Uterus (tissue), 4 donors: Measurements from ENCODE around the gene CD7. TPM values are rescaled to one million over a fixed set of nuclear protein-coding genes. Genes with fewer than 3 reads are reported as not detected.
A peak's percentile ranks its signal among the peaks of the same experiment; 100 is the strongest.

Source experiments
- DNase-seq, 2 donors: peaks; one replicate each; pipeline ENCODE4 v3.0.0-alpha.2; 2019 to 2020
- H3K27ac ChIP-seq, 2 donors: fragments of 200-600 bp; sonication (generic); 1 replicate in 1 of 2; 2 replicates in 1 of 2; pipeline ENCODE4 v1.5.1; 2016 to 2018
- H3K27me3 ChIP-seq, 2 donors: fragments of 200-600 bp; sonication (generic); one replicate each; pipeline ENCODE4 v1.5.1; 2018 to 2019; ENCODE audit warnings: control low read depth in 1 of 2
- H3K36me3 ChIP-seq, 2 donors: fragments of 200-600 bp; sonication (generic); one replicate each; pipeline ENCODE4 v1.5.1; 2019; ENCODE audit warnings: control low read depth in 1 of 2
- H3K4me1 ChIP-seq, 2 donors: fragments of 200-600 bp; sonication (generic); one replicate each; pipeline ENCODE4 v1.5.1; 2018 to 2019; ENCODE audit warnings: control low read depth in 1 of 2
- H3K4me3 ChIP-seq, 2 donors: fragments of 200-600 bp; sonication (generic); 1 replicate in 1 of 2; 2 replicates in 1 of 2; pipeline ENCODE4 v1.5.1; 2018 to 2019; ENCODE audit warnings: mild to moderate bottlenecking in 1 of 2
- H3K9me3 ChIP-seq, 2 donors: fragments of 200-600 bp; sonication (generic); one replicate each; pipeline ENCODE4 v1.5.1; 2019; ENCODE audit warnings: control low read depth in 1 of 2
- CTCF ChIP-seq, 4 experiments: fragments of 200-600 bp in 2 of 4; fragments of 450-650 bp in 2 of 4; sonication (generic) in 2 of 4; IDR thresholded peaks; one replicate each; pipeline ENCODE4 v1.5.1; 2016 to 2019; ENCODE audit warnings: antibody characterized with exemption in 4 of 4, mild to moderate bottlenecking in 2 of 4, moderate library complexity in 1 of 4
- POLR2A ChIP-seq, 2 donors: fragments of 450-650 bp; IDR thresholded peaks; one replicate each; pipeline ENCODE4 v1.6.1; 2016; ENCODE audit warnings: antibody characterized with exemption in 2 of 2, mild to moderate bottlenecking in 1 of 2, moderate library complexity in 1 of 2
- intact Hi-C: fragments of 100-400 bp; cut with DNase I; formaldehyde crosslinking; loops from one replicate; pipeline ENCODE4 v1.15.1; 2023; ENCODE audit warnings: low total_unique reads
- total RNA-seq, 4 donors: library from RNA; depleted of rRNA in 3 of 4; stranded (reverse); fragments of >200 nt in 3 of 4; gene quantifications; one replicate each; pipeline versions ENCODE4 v1.1.0 to v1.2.4, GENCODE V29; 2014 to 2023
- donor health status: DM: yes; HTN: yes; CAD: no.

The CD7 gene
- total RNA-seq, 4 donors from 2014 or later: 2.1 to 4.1 TPM; not detected in 2

- Histone ChIP-seq H3K36me3 (no peaks in the 10 kb centered on the region), H3K9me3 (no peaks in the 10 kb centered on the region), H3K27ac (no peak overlapping the region), H3K4me3 (no peak overlapping the region), H3K27me3 (peaks cover 0 to 7% of the 10 kb centered on the region in 2 donors), H3K4me1 (no peaks in the 10 kb centered on the region)
- intact Hi-C loops: loop anchor here (10.0 kb wide), 1 partner anchor 420 kb away; no protein-coding TSS in a partner anchor
- DNase-seq: no peak
- TF ChIP-seq CTCF (IDR thresholded peaks at IDR 0.05): no peak
- no peak for TF ChIP-seq POLR2A (IDR thresholded peaks at IDR 0.05)
Measured at GRCh38 chr17:82354804-82355308, 37.4 kb upstream of the CD7 start.

- no peak for DNase-seq
- intact Hi-C loops: loop anchor here (10.0 kb wide), 1 partner anchor 421 kb away; no protein-coding TSS in a partner anchor
- H3K9me3 ChIP-seq: no peaks in the 10 kb centered on the region
- H3K4me1 ChIP-seq: no peaks in the 10 kb centered on the region
- TF ChIP-seq CTCF (IDR thresholded peaks at IDR 0.05) (no peak), POLR2A (IDR thresholded peaks at IDR 0.05) (no peak)
- no peak overlapping the region for H3K27ac ChIP-seq
- no peak overlapping the region for H3K4me3 ChIP-seq
- peaks cover 0 to 7% of the 10 kb centered on the region in 2 donors for H3K27me3 ChIP-seq
- no peaks in the 10 kb centered on the region for H3K36me3 ChIP-seq
Measured at GRCh38 chr17:82353484-82353883, 36.1 kb upstream of the CD7 start.

- intact Hi-C loops: loop anchor here (10.0 kb wide), 1 partner anchor 423 kb away; no protein-coding TSS in a partner anchor
- Histone ChIP-seq H3K4me3 (no peak overlapping the region), H3K4me1 (no peaks in the 10 kb centered on the region), H3K36me3 (no peaks in the 10 kb centered on the region), H3K27ac (no peak overlapping the region), H3K27me3 (no peaks in the 10 kb centered on the region), H3K9me3 (no peaks in the 10 kb centered on the region)
- peak; percentile 90 to 97 (median 94) for TF ChIP-seq CTCF (IDR thresholded peaks at IDR 0.05)
- TF ChIP-seq POLR2A (IDR thresholded peaks at IDR 0.05): no peak
- peak; percentile 84 to 86 for DNase-seq
Measured at GRCh38 chr17:82351713-82352488, 34.5 kb upstream of the CD7 start.

GRCh38 chr17:82351254-82351712 is 33.9 kb upstream of the CD7 start:
- TF ChIP-seq POLR2A (IDR thresholded peaks at IDR 0.05) (no peak), CTCF (IDR thresholded peaks at IDR 0.05) (no peak)
- Histone ChIP-seq H3K27ac (no peak overlapping the region), H3K27me3 (no peaks in the 10 kb centered on the region), H3K4me3 (no peak overlapping the region), H3K36me3 (no peaks in the 10 kb centered on the region), H3K4me1 (no peaks in the 10 kb centered on the region), H3K9me3 (no peaks in the 10 kb centered on the region)
- DNase-seq: no peak
- intact Hi-C loops: loop anchor here (10.0 kb wide), 1 partner anchor 424 kb away; no protein-coding TSS in a partner anchor
